Suprapubic skin (tissue), 3 donors: ENCODE data around the gene GRIN2A.

Experiments used
- CTCF ChIP-seq, 2 donors: fragments of 200-600 bp in 1 of 2; fragments of 450-650 bp in 1 of 2; sonication (generic) in 1 of 2; IDR thresholded peaks; one replicate each; pipeline ENCODE4 v1.5.1; 2016 to 2019; ENCODE audit warnings: antibody characterized with exemption in 2 of 2, mild to moderate bottlenecking in 1 of 2, moderate library complexity in 1 of 2
- EP300 ChIP-seq: sonication (generic); formaldehyde crosslinking; IDR thresholded peaks from one replicate; pipeline ENCODE4 v1.6.1; 2017; ENCODE audit warnings: antibody characterized with exemption
- POLR2A ChIP-seq, 2 donors: fragments of 450-650 bp; IDR thresholded peaks; one replicate each; pipeline ENCODE4 v1.6.1; 2017; ENCODE audit warnings: antibody characterized with exemption in 2 of 2, mild to moderate bottlenecking in 2 of 2, moderate library complexity in 2 of 2

- no peak for TF ChIP-seq CTCF (IDR thresholded peaks at IDR 0.05)
- TF ChIP-seq EP300 = no peak
- no peak for TF ChIP-seq POLR2A (IDR thresholded peaks at IDR 0.05)
Measured at GRCh38 chr16:10065019-10065418, 117.2 kb downstream of the GRIN2A start.
